Esophagus (tissue), 2 donors: Measurements from ENCODE around the gene SEMA4F. TPM values are rescaled to one million over a fixed set of nuclear protein-coding genes. Genes with fewer than 3 reads are reported as not detected.

Source experiments
- H3K27ac ChIP-seq, 2 donors: one replicate each; pipeline ENCODE4 v1.5.1; 2013; ENCODE audit warnings: low read depth in 2 of 2, mild to moderate bottlenecking in 2 of 2, inconsistent platforms in 1 of 2, low read length in 1 of 2, moderate library complexity in 1 of 2
- H3K27me3 ChIP-seq, 2 donors: one replicate each; pipeline ENCODE4 v1.6.1; 2013; ENCODE audit warnings: low read length in 2 of 2, control low read depth in 1 of 2, mild to moderate bottlenecking in 1 of 2; ENCODE audit not compliant: insufficient read depth in 2 of 2, control insufficient read depth in 1 of 2
- H3K36me3 ChIP-seq, 2 donors: one replicate each; pipeline ENCODE4 v1.6.1; 2013; ENCODE audit warnings: low read length in 1 of 2; ENCODE audit not compliant: control insufficient read depth in 2 of 2, insufficient read depth in 2 of 2
- H3K4me1 ChIP-seq, 2 donors: one replicate each; pipeline ENCODE4 v1.6.1; 2013; ENCODE audit warnings: low read length in 1 of 2; ENCODE audit not compliant: control insufficient read depth in 2 of 2, insufficient read depth in 2 of 2
- H3K4me3 ChIP-seq, 2 donors: one replicate each; pipeline ENCODE4 v1.5.1; 2013; ENCODE audit warnings: low read length in 2 of 2, mild to moderate bottlenecking in 2 of 2, low read depth in 1 of 2, moderate library complexity in 1 of 2
- H3K9me3 ChIP-seq, 2 donors: one replicate each; pipeline ENCODE4 v1.6.1; 2013; ENCODE audit warnings: mild to moderate bottlenecking in 2 of 2, low read depth in 1 of 2, low read length in 1 of 2, moderate library complexity in 1 of 2; ENCODE audit not compliant: control insufficient read depth in 2 of 2, insufficient read depth in 1 of 2
- WGBS, 2 donors: extraction: QIAGEN DNeasy Blood & Tissue Kit; methylation state at CpG; one replicate each; pipeline ENCODE4 v1.1.7; 2013; 5-methylcytosine and 5-hydroxymethylcytosine counted together
- polyA plus RNA-seq, 2 donors: library from polyadenylated mRNA; stranded (reverse); fragments of 200-250 nt; gene quantifications; one replicate each; pipeline ENCODE4 v1.2.3, GENCODE V29; 2013
- donor health status: healthy with polysubstance abuse.
- donor health status: Bipolar disorder and iron deficiency.

The SEMA4F gene
- polyA plus RNA-seq, 2 donors = 0.55 to 0.59 TPM

DNA sequence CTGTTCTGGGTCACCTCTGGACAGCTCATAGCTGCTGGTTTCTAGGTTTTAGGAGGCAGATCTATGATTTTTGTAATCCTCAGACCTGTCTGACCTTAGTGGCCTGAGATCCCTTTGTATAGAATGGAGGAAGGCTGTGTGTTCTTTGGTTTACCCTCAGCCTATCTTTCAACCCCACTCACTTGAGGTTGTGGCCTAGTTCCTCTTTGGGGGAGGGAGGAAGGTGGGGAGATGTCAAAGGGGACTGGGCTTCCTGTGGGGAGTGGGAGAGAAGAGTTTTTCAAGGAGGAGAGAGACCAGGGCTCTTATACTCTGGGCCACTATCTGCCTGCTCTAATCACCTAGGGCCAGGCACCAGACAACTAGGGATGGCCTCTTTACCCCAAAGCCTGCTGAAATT lies 28.5 kb downstream of the SEMA4F start:
- no peaks in the 10 kb centered on the region for H3K9me3 ChIP-seq
- H3K4me3 ChIP-seq = no peak overlapping the region
- peaks cover 0 to 3% of the 10 kb centered on the region in 2 donors for H3K4me1 ChIP-seq
- H3K36me3 ChIP-seq = peaks cover 0 to 5% of the 10 kb centered on the region in 2 donors
- H3K27me3 ChIP-seq = no peaks in the 10 kb centered on the region
- no peak overlapping the region for H3K27ac ChIP-seq

- no peaks in the 10 kb centered on the region for H3K9me3 ChIP-seq
- no peaks in the 10 kb centered on the region for H3K27me3 ChIP-seq
- 82 to 85% methylated on average over 3 of the region's 3 CpGs for WGBS, 2 donors
- H3K36me3 ChIP-seq = no peaks in the 10 kb centered on the region
- H3K4me1 ChIP-seq = peaks cover 0 to 3% of the 10 kb centered on the region in 2 donors
- no peak overlapping the region for H3K4me3 ChIP-seq
- no peak overlapping the region for H3K27ac ChIP-seq
Measured at GRCh38 chr2:74685408-74685807, 31.4 kb downstream of the SEMA4F start.

DNA sequence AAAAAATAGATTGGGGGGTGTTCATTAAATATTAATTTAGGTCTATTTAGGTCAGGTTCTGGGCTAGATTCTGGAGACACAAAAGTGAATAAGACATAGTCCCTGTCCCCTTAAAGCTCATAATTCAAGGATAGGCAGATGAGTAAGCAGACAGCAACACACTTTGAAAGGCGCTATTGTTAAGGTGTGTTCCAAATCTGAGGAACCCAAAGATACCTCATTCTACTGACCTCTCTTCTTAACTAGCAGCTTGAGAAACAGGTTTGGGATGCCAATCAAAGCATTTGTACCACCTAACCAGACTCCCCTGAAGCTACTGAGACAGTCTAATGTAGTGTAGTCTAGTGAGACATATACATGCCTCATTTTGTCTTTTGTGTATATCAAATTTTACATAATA lies 34.8 kb downstream of the SEMA4F start:
- no peaks in the 10 kb centered on the region for H3K4me1 ChIP-seq
- H3K9me3 ChIP-seq = no peaks in the 10 kb centered on the region
- 80 to 83% methylated on average over 1 of the region's 1 CpG for WGBS, 2 donors
- no peak overlapping the region for H3K27ac ChIP-seq
- H3K27me3 ChIP-seq = no peaks in the 10 kb centered on the region
- H3K4me3 ChIP-seq = no peak overlapping the region
- H3K36me3 ChIP-seq = no peaks in the 10 kb centered on the region

- no peaks in the 10 kb centered on the region for H3K36me3 ChIP-seq
- WGBS, 2 donors = 68 to 74% methylated on average over 3 of the region's 3 CpGs
- no peak overlapping the region for H3K27ac ChIP-seq
- no peaks in the 10 kb centered on the region for H3K4me1 ChIP-seq
- no peaks in the 10 kb centered on the region for H3K9me3 ChIP-seq
- H3K4me3 ChIP-seq = no peak overlapping the region
- no peaks in the 10 kb centered on the region for H3K27me3 ChIP-seq
Measured at GRCh38 chr2:74689671-74690070, 35.6 kb downstream of the SEMA4F start.

DNA sequence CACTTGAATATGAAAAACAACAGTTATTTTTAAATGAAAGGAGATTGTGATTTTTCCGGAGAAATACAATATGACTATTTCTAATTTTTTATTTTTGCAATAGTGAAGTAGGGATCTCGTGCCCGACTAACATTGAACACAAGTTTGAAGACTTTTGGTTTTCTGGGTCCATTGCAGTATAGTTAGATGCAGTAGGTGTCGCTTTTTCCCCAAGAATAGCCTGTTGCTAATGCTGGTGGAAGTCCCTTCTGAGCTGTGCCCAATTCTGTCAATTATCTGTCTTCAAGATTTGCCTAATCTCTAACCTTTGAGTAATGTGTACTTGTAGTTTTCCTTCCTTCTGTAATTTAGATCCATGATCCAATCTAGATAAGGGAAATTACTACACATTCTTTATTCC lies 36.5 kb downstream of the SEMA4F start:
- Histone ChIP-seq H3K27me3 (no peaks in the 10 kb centered on the region), H3K4me1 (no peaks in the 10 kb centered on the region), H3K27ac (no peak overlapping the region), H3K4me3 (no peak overlapping the region), H3K9me3 (no peaks in the 10 kb centered on the region), H3K36me3 (no peaks in the 10 kb centered on the region)
- WGBS, 2 donors = 5 to 11% methylated on average over 4 of the region's 4 CpGs

GRCh38 chr2:74691929-74692328 lies 37.9 kb downstream of the SEMA4F start:
- Histone ChIP-seq H3K27ac (no peak overlapping the region), H3K4me3 (no peak overlapping the region), H3K36me3 (no peaks in the 10 kb centered on the region), H3K27me3 (no peaks in the 10 kb centered on the region), H3K4me1 (no peaks in the 10 kb centered on the region), H3K9me3 (no peaks in the 10 kb centered on the region)
- 68 to 72% methylated on average over 5 of the region's 5 CpGs for WGBS, 2 donors

- Histone ChIP-seq H3K36me3 (no peaks in the 10 kb centered on the region), H3K9me3 (no peaks in the 10 kb centered on the region), H3K27me3 (no peaks in the 10 kb centered on the region), H3K4me3 (no peak overlapping the region), H3K27ac (no peak overlapping the region), H3K4me1 (no peaks in the 10 kb centered on the region)
Measured at GRCh38 chr2:74693213-74693612, 39.2 kb downstream of the SEMA4F start.

GRCh38 chr2:74693668-74694067 lies 39.6 kb downstream of the SEMA4F start:
- WGBS, 2 donors = 19 to 55% methylated on average over 1 of the region's 1 CpG
- H3K27me3 ChIP-seq = no peaks in the 10 kb centered on the region
- H3K9me3 ChIP-seq = no peaks in the 10 kb centered on the region
- H3K27ac ChIP-seq = no peak overlapping the region
- no peaks in the 10 kb centered on the region for H3K36me3 ChIP-seq
- no peak overlapping the region for H3K4me3 ChIP-seq
- no peaks in the 10 kb centered on the region for H3K4me1 ChIP-seq

DNA sequence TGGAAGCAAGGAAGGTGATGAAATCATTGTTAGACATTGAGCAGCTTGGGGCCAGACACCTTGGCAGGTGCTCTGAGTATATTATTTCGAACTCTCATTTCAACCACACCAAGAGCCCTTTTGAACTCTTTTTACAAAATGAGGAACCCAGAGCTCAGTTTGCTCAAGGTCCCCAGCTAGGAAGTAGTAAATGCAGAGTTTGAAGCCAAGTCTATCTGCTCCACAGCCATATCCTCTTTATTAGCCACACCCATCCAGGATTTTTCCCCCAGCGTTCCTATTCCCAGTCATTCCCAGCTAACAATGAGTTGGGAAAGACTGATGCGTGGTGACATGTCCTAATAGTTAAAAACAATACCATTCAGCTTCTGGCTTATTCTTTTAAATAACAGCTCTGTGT lies 40.2 kb downstream of the SEMA4F start:
- no peak overlapping the region for H3K4me3 ChIP-seq
- H3K9me3 ChIP-seq = no peaks in the 10 kb centered on the region
- no peaks in the 10 kb centered on the region for H3K36me3 ChIP-seq
- WGBS, 2 donors = 43 to 52% methylated on average over 3 of the region's 3 CpGs
- H3K4me1 ChIP-seq = no peaks in the 10 kb centered on the region
- no peaks in the 10 kb centered on the region for H3K27me3 ChIP-seq
- H3K27ac ChIP-seq = no peak overlapping the region

DNA sequence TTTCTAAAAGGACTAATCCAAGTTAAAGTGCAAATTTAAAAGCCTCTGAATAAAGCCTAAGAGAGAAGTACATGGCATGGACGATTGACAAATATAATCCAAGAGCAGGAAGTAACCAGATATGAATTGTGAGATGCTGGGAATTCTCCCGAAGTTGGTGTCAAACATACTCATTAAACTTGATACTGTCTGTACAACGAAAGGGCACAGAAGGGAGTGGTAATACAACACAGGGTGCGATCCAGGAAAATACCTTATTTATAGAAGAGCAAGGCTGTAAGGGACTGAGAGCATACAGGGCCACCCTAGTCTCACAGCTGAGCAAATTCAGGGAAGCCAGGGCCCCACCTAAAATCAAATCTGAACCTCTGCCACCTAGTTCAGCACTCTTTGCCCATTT lies 41.6 kb downstream of the SEMA4F start:
- Histone ChIP-seq H3K36me3 (no peaks in the 10 kb centered on the region), H3K27me3 (no peaks in the 10 kb centered on the region), H3K9me3 (no peaks in the 10 kb centered on the region), H3K4me3 (no peak overlapping the region), H3K4me1 (no peaks in the 10 kb centered on the region), H3K27ac (no peak overlapping the region)
- 57 to 74% methylated on average over 4 of the region's 4 CpGs for WGBS, 2 donors
